ENCODE results near the gene SORBS1. TPM values are rescaled to one million over a fixed set of nuclear protein-coding genes. Genes with fewer than 3 reads are reported as not detected.

Gene SORBS1
- total and polyA plus RNA-seq, 8 donors = 34.4 to 713 (median 168) TPM

DNA sequence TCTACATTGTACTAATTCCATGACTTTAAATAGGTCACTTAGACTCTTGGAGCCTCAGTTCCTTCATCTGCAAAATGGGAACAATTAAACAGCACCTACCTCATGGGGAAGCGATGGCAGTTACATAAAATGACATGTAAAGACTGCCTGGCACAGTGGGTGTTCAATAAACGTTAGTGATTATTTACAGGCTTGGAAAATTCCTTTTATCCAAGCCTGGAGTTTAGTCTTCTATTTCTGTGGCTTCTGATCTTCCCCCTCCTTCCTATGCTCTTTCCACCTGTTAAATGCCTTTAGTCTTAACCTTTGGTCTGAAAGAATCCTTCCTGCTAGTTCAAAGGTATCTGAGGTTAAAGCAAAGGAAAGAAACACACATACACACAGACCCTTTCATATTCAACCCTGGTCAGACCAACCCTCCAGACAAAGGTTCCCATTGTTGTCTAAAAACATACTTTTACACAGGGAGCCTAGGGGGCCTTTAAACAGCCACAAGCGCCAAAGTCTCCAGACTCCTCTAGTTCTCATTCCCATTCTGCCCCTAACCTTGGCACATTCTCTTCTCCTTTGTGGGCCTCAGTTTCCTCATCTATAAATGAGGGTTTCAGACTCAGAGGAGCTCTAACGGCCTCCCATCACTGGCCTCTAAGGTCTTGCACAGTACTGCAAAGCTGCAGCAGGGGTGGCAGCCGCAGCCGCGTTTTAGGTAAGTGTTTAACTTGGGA lies 21.4 kb downstream of the SORBS1 start:
- Histone ChIP-seq H3K4me1 (peaks cover 89 to 100% (median 98%) of the 10 kb centered on the region in 4 donors), H3K27ac (peak overlapping the region; percentile 57 to 95 (median 85)), H3K27me3 (no peaks in the 10 kb centered on the region), H3K36me3 (no peaks in the 10 kb centered on the region), H3K9me3 (no peaks in the 10 kb centered on the region), H3K4me3 (no peak overlapping the region)
- DNase-seq = no peak
- TF ChIP-seq, protein P1, sequence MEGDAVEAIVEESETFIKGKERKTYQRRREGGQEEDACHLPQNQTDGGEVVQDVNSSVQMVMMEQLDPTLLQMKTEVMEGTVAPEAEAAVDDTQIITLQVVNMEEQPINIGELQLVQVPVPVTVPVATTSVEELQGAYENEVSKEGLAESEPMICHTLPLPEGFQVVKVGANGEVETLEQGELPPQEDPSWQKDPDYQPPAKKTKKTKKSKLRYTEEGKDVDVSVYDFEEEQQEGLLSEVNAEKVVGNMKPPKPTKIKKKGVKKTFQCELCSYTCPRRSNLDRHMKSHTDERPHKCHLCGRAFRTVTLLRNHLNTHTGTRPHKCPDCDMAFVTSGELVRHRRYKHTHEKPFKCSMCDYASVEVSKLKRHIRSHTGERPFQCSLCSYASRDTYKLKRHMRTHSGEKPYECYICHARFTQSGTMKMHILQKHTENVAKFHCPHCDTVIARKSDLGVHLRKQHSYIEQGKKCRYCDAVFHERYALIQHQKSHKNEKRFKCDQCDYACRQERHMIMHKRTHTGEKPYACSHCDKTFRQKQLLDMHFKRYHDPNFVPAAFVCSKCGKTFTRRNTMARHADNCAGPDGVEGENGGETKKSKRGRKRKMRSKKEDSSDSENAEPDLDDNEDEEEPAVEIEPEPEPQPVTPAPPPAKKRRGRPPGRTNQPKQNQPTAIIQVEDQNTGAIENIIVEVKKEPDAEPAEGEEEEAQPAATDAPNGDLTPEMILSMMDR (IDR thresholded peaks at IDR 0.05) = no peak
- TF ChIP-seq EP300 (IDR thresholded peaks at IDR 0.05) (no peak), POLR2AphosphoS5 (IDR thresholded peaks at IDR 0.05) (no peak), POLR2A (IDR thresholded peaks at IDR 0.05) (no peak)
- WGBS, 5 donors = 32 to 63% (median 52%) methylated on average over 7 of the region's 7 CpGs
- intact Hi-C loops (cut with DNase I; ENCODE audit: low total_unique reads) = no loop called here

DNA sequence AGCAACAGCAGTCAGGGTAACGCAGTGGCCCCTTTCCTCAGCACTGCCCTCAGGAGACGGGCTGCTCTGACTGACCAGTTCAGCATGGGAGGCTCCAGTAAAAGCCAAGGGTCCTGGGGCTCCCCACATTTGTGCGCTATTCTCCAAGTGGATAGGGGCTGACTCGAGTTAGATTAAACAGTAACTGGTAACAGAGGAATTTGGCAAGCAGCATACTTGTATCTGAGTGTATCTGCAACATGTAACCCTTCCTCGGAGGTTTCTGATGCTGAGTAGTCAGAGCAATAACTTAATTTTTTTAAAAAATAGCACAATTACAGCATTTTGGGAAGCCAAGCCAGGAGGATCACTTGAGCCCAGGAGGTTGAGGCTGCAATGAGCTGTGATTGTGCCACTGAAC lies 22.8 kb downstream of the SORBS1 start:
- intact Hi-C loops (cut with DNase I; ENCODE audit: low total_unique reads) = no loop called here
- 26 to 58% (median 36%) methylated on average over 5 of the region's 5 CpGs for WGBS, 5 donors
- Histone ChIP-seq H3K4me3 (no peak overlapping the region), H3K27me3 (no peaks in the 10 kb centered on the region), H3K9me3 (no peaks in the 10 kb centered on the region), H3K36me3 (no peaks in the 10 kb centered on the region), H3K27ac (peak overlapping the region; percentile 43 to 95 (median 85)), H3K4me1 (peaks cover 87 to 100% (median 98%) of the 10 kb centered on the region in 4 donors)
- TF ChIP-seq, protein P1 (IDR thresholded peaks at IDR 0.05) = no peak
- no peak for TF ChIP-seq POLR2AphosphoS5 (IDR thresholded peaks at IDR 0.05)
- no peak for TF ChIP-seq EP300 (IDR thresholded peaks at IDR 0.05)
- TF ChIP-seq POLR2A (IDR thresholded peaks at IDR 0.05) = no peak
- no peak for DNase-seq

DNA sequence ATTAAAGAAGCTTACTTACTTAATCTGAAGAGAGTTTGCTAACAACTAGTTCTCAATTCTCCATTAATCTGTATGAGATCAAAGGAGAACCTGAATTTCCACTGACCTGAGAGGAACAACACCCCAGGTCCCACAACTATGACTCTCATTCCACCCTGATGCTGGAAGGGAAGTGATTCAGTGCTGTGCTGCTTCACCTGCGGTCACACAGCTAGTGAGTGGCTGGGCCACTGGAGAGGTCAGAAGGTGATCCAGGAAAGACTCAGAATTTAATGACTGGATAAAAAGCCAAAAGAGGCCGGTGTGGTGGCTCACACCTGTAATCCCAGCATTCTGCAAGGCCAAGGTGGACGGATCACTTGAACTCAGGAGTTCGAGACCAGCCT lies 23.6 kb downstream of the SORBS1 start:
- Histone ChIP-seq H3K36me3 (no peaks in the 10 kb centered on the region), H3K9me3 (no peaks in the 10 kb centered on the region), H3K4me1 (peaks cover 83 to 100% (median 94%) of the 10 kb centered on the region in 4 donors), H3K27ac (peak overlapping the region; percentile 43 to 95 (median 85)), H3K27me3 (no peaks in the 10 kb centered on the region), H3K4me3 (no peak overlapping the region)
- DNase-seq = peak in 1 of 2 donors; percentile 64
- 64 to 87% (median 77%) methylated on average over 4 of the region's 4 CpGs for WGBS, 5 donors
- intact Hi-C loops (cut with DNase I; ENCODE audit: low total_unique reads) = no loop called here
- TF ChIP-seq POLR2AphosphoS5 (IDR thresholded peaks at IDR 0.05) (peak in 2 of 3 donors; percentile 10 to 52), EP300 (IDR thresholded peaks at IDR 0.05) (no peak), POLR2A (IDR thresholded peaks at IDR 0.05) (no peak)

DNA sequence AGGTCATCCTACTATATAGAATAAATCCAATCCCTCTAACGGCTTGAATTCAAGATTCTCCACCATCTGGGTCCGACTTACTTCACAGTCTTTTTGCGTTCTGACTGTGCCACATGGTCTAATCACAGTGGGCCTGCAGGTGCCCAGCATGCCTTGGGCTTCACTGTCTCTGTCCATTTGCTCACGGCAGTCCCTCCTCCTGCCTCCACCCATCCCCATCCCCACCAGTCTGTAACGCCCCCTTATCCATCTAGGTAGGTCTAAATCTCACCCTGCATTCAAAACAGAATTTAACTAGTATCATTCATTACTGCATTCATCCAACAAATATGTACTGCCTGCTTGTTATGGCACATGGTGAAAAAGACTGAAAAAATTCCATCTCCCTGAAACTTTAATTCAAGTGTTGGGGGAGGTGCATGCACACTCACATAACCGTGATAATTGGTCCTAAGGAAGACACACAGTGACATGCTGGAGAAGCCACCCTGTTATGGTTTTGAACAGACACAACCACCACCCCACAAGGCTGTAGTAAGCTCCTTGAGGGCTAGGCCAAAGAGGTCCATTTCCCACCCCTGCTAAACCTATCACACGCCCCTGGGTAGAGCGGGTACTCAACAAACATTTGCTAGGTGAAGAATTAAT lies 24.2 kb downstream of the SORBS1 start:
- H3K27ac ChIP-seq = peak overlapping the region; percentile 37 to 95 (median 85)
- H3K4me3 ChIP-seq = no peak overlapping the region
- 72 to 82% (median 79%) methylated on average over 8 of the region's 8 CpGs for WGBS, 5 donors
- H3K4me1 ChIP-seq = peaks cover 83 to 100% (median 93%) of the 10 kb centered on the region in 4 donors
- TF ChIP-seq POLR2AphosphoS5 (IDR thresholded peaks at IDR 0.05) (peak in 1 of 3 donors; percentile 3), EP300 (IDR thresholded peaks at IDR 0.05) (no peak)
- intact Hi-C loops (cut with DNase I; ENCODE audit: low total_unique reads) = no loop called here
- H3K36me3 ChIP-seq = no peaks in the 10 kb centered on the region
- H3K27me3 ChIP-seq = no peaks in the 10 kb centered on the region
- H3K9me3 ChIP-seq = no peaks in the 10 kb centered on the region
- DNase-seq = no peak

DNA sequence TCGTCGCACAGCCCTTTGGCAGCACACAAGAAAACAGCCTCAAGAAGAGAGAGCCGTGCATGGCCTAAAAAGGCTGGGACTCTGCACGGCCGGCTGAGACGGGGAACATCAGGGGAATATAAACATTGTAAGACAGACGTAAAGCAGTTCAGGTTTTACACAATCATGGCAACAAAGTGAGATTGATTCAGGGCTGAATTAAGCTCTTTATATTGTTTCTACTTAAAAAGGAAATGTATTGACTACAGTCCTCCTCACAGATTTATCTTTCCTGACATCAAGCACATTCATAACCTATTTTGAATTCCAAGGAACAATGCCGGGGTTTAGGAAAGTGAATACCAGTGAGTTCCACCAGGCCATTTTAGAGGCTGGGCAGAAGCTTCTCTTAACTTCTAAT lies 25.2 kb downstream of the SORBS1 start:
- TF ChIP-seq, protein P1 (IDR thresholded peaks at IDR 0.05) = no peak
- TF ChIP-seq EP300 (IDR thresholded peaks at IDR 0.05) = peak; percentile 96
- peak; percentile 71 to 96 (median 81) for TF ChIP-seq POLR2AphosphoS5 (IDR thresholded peaks at IDR 0.05)
- Histone ChIP-seq H3K4me3 (no peak overlapping the region), H3K9me3 (no peaks in the 10 kb centered on the region), H3K4me1 (peaks cover 83 to 100% (median 93%) of the 10 kb centered on the region in 4 donors), H3K36me3 (no peaks in the 10 kb centered on the region), H3K27me3 (no peaks in the 10 kb centered on the region), H3K27ac (peak overlapping the region; percentile 77 to 95 (median 85))
- intact Hi-C loops (cut with DNase I; ENCODE audit: low total_unique reads) = no loop called here
- 19 to 37% (median 22%) methylated on average over 8 of the region's 8 CpGs for WGBS, 5 donors
- peak; percentile 39 to 84 for DNase-seq
